GM12878 (cell line): ENCODE results near the gene TANK. TPM values are rescaled to one million over a fixed set of nuclear protein-coding genes. Genes with fewer than 3 reads are reported as not detected.

ENCODE experiments used
- ATAC-seq: fragments of 200-7000 bp; cut with Tn5 transposase; 3 replicates; pipeline ENCODE4 v1.9.1; 2020; ENCODE audit warnings: mild to moderate bottlenecking, moderate library complexity
- BruUV-seq: library from RNA; stranded (reverse); fragments of 400-500 nt; replicated peaks from 2 replicates; lab custom pipeline; 2021; lab: Mats Ljungman, UMichigan
- CTCF ChIA-PET: fragments of 300-600 bp; sonication (Branson Sonifier 250); formaldehyde crosslinking; extraction: SDS; loops from one replicate; lab custom pipeline; 2021; ENCODE audit warnings: inconsistent platforms; lab: Yijun Ruan, JAX
- POLR2A ChIA-PET: fragments of 350-600 bp; formaldehyde crosslinking; extraction: SDS; loops from one replicate; lab custom pipeline; 2021; ENCODE audit warnings: inconsistent platforms; lab: Charles Lee
- RAD21 ChIA-PET: fragments of 300-600 bp; sonication (Branson Sonifier 250); formaldehyde crosslinking; loops from one replicate; lab custom pipeline; 2023; ENCODE audit warnings: antibody characterized with exemption; ENCODE audit not compliant: unreplicated experiment; lab: Charles Lee
- SMC1A ChIA-PET: fragments of 300-600 bp; sonication (Branson Sonifier 250); formaldehyde crosslinking; loops from one replicate; lab custom pipeline; 2023; ENCODE audit not compliant: unreplicated experiment, uncharacterized antibody; lab: Charles Lee
- DNase-seq: peaks from one replicate; pipeline ENCODE4 v3.0.0-alpha.2; 2011; ENCODE audit warnings: low read depth, low spot score
- FAIRE-seq: peaks from 3 replicates; lab custom pipeline; 2011; peaks lifted over from hg19 to GRCh38; lab: Jason Lieb, UNC
- H2AFZ ChIP-seq: 2 replicates; pipeline ENCODE4 v1.6.0; 2011; ENCODE audit warnings: low read depth, low read length, control low read depth; ENCODE audit not compliant: control insufficient read depth
- H3K27ac ChIP-seq: 2 replicates; pipeline ENCODE4 v1.5.1; 2011; ENCODE audit warnings: control low read depth; ENCODE audit not compliant: control insufficient read depth, insufficient read depth
- H3K27me3 ChIP-seq, 2 experiments: replicated peaks in 1 of 2; 2 replicates each; pipeline versions ENCODE4 v1.6.0 to v1.6.1; 2011; ENCODE audit warnings: low read length in 1 of 2; ENCODE audit not compliant: control insufficient read depth in 2 of 2, insufficient read depth in 2 of 2
- H3K36me3 ChIP-seq, 2 experiments: 2 replicates each; pipeline ENCODE4 v1.5.1; 2011; ENCODE audit warnings: low read length in 1 of 2; ENCODE audit not compliant: control insufficient read depth in 2 of 2, insufficient read depth in 2 of 2
- H3K4me1 ChIP-seq: 2 replicates; pipeline ENCODE4 v1.6.1; 2011; ENCODE audit warnings: mild to moderate bottlenecking, low read length, moderate library complexity, mixed read lengths; ENCODE audit not compliant: control insufficient read depth, insufficient read depth
- H3K4me2 ChIP-seq: 2 replicates; pipeline ENCODE4 v1.6.0; 2011; ENCODE audit warnings: control low read depth; ENCODE audit not compliant: control insufficient read depth, insufficient read depth
- H3K4me3 ChIP-seq: fragments of 200-600 bp; sonication (generic); 2 replicates; pipeline ENCODE4 v1.5.1; 2016
- H3K79me2 ChIP-seq: 2 replicates; pipeline ENCODE4 v1.6.0; 2011; ENCODE audit warnings: low read length; ENCODE audit not compliant: control insufficient read depth, insufficient read depth
- H3K9ac ChIP-seq: 2 replicates; pipeline ENCODE4 v1.8.0; 2011; ENCODE audit warnings: low read length, control low read depth, mixed read lengths; ENCODE audit not compliant: control insufficient read depth, insufficient read depth
- H3K9me3 ChIP-seq: replicated peaks from 3 replicates; pipeline ENCODE4 v1.5.1; 2011; ENCODE audit warnings: mild to moderate bottlenecking, low read length; ENCODE audit not compliant: control insufficient read depth, insufficient read depth
- H4K20me1 ChIP-seq: 2 replicates; pipeline ENCODE4 v1.6.0; 2011; ENCODE audit not compliant: control insufficient read depth, insufficient read depth
- BCL11A ChIP-seq: IDR thresholded peaks from 2 replicates; pipeline ENCODE4 v1.6.1; 2011; ENCODE audit warnings: low read depth, low read length
- BMI1 ChIP-seq: fragments of 450-650 bp; IDR thresholded peaks from 2 replicates; pipeline ENCODE4 v1.6.1; 2016; ENCODE audit warnings: mild to moderate bottlenecking, moderate library complexity, borderline replicate concordance
- BRCA1 ChIP-seq: IDR thresholded peaks from 2 replicates; pipeline ENCODE4 v1.6.1; 2011; ENCODE audit warnings: low read depth, low read length, improper control_type of control experiment
- CBFB ChIP-seq: IDR thresholded peaks from 2 replicates; pipeline ENCODE4 v1.6.1; 2016; ENCODE audit warnings: antibody characterized with exemption, low read depth
- CREM ChIP-seq: IDR thresholded peaks from 2 replicates; pipeline ENCODE4 v1.6.1; 2014; ENCODE audit warnings: antibody characterized with exemption, low read depth
- HSF1 ChIP-seq: fragments of 150-350 bp; IDR thresholded peaks from 2 replicates; pipeline ENCODE4 v1.6.1; 2014; ENCODE audit warnings: mild to moderate bottlenecking, low read depth, low read length
- JUNB ChIP-seq: IDR thresholded peaks from 2 replicates; pipeline ENCODE4 v1.6.1; 2016; ENCODE audit warnings: antibody characterized with exemption, mild to moderate bottlenecking
- NFIC ChIP-seq: IDR thresholded peaks from 2 replicates; pipeline ENCODE4 v1.6.1; 2012; ENCODE audit warnings: low read depth, mild to moderate bottlenecking, inconsistent platforms, low read length, moderate library complexity
- NKRF ChIP-seq: fragments of 450-650 bp; conservative IDR thresholded peaks from 2 replicates; pipeline ENCODE4 v1.6.1; 2017; ENCODE audit warnings: mild to moderate bottlenecking, moderate library complexity
- RELB ChIP-seq: fragments of 450-650 bp; IDR thresholded peaks from 2 replicates; pipeline ENCODE4 v1.6.1; 2017; ENCODE audit warnings: low read depth, mild to moderate bottlenecking, moderate library complexity
- RUNX3 ChIP-seq: IDR thresholded peaks from 2 replicates; pipeline ENCODE4 v1.6.1; 2012; ENCODE audit warnings: low read length, inconsistent platforms
- WGBS: methylation state at CpG from one replicate; pipeline ENCODE4 v1.1.6; 2016; ENCODE audit warnings: low lambda C conversion rate; ENCODE audit not compliant: insufficient replicate concordance, insufficient coverage; ENCODE audit errors: missing lambda C conversion rate; 5-methylcytosine and 5-hydroxymethylcytosine counted together
- in situ Hi-C: fragments of 300-500 bp; cut with MboI; formaldehyde crosslinking; loops from 9 replicates; pipeline ENCODE4 v1.14.3; 2018; ENCODE audit warnings: mixed read lengths
- intact Hi-C: fragments of 100-400 bp; cut with micrococcal nuclease; formaldehyde crosslinking; loops from one replicate; pipeline ENCODE4 v1.14.2; 2022; ENCODE audit not compliant: unreplicated experiment
- polyA plus RNA-seq, 11 experiments: library from polyadenylated mRNA; depleted of rRNA in 4 of 11; unstranded in 6 of 11; stranded (reverse) in 5 of 11; fragments of >200 nt; fragmentation: Nextera tagmentation in 4 of 11; fragmentation: Illumina TruSeq in 1 of 11; extraction: Ambion mirVana in 4 of 11; extraction: Trizol in 1 of 11; gene quantifications; 1 replicate in 1 of 11; 2 replicates in 10 of 11; pipeline versions ENCODE4 v1.2.1 to v1.2.3, GENCODE V29; 2011 to 2016; ENCODE audit warnings: inconsistent platforms in 2 of 11, missing spikeins in 2 of 11, low read depth in 1 of 11
- total RNA-seq, 4 experiments: library from RNA; depleted of rRNA in 3 of 4; stranded (reverse); fragments of >200 nt in 3 of 4; fragmentation: Illumina TruSeq in 1 of 4; extraction: Trizol in 1 of 4; gene quantifications; 2 replicates each; pipeline versions ENCODE4 v1.2.1 to v1.2.3, GENCODE V29; 2013 to 2021
- TF ChIP-seq, protein P1 (sequence below): fragments of 450-650 bp; IDR thresholded peaks from 2 replicates; pipeline ENCODE4 v1.6.1; 2016; ENCODE audit warnings: mild to moderate bottlenecking
- TF ChIP-seq, protein P2 (sequence below): IDR thresholded peaks from 2 replicates; pipeline ENCODE4 v1.6.1; 2012; ENCODE audit warnings: low read depth, low read length, improper control_type of control experiment

Gene TANK
- total and polyA plus RNA-seq, 10 of the 15 experiments (the other 5 are each of a cell fraction or from before 2014, with no cell fraction given), result 48.6 to 127 (median 103) TPM

GRCh38 chr2:161139098-161139987 lies 20.9 kb upstream of the TANK start:
- H3K9me3 ChIP-seq, result no peaks in the 10 kb centered on the region; the same call in 1 of the 3 replicates
- DNase-seq (no peak), FAIRE-seq (peak; percentile 44), ATAC-seq (peak; percentile 55)
- no peaks in the 10 kb centered on the region for H3K27me3 ChIP-seq
- H3K27ac ChIP-seq, result peak overlapping the region; percentile 95
- no TSS peak for BruUV-seq
- ChIA-PET POLR2A (interaction anchor here (1.0 to 4.7 kb wide), 14 partner anchors 10 to 104 kb away, joined by 3 to 25 read pairs (median 4); partner anchors contain the start of gene TANK), SMC1A (interaction anchor here (0.9 to 7.4 kb wide), 33 partner anchors 10 to 105 kb away, joined by 3 to 130 read pairs (median 6); no protein-coding TSS in a partner anchor), CTCF (interaction anchor here (0.7 to 2.7 kb wide), 12 partner anchors 24 to 84 kb away, joined by 3 to 11 read pairs (median 3); no protein-coding TSS in a partner anchor), RAD21 (interaction anchor here (0.8 to 6.0 kb wide), 23 partner anchors 19 to 104 kb away, joined by 3 to 71 read pairs (median 4); no protein-coding TSS in a partner anchor)
- 0% methylated on average over 3 of the region's 3 CpGs for WGBS
- no peaks in the 10 kb centered on the region for H4K20me1 ChIP-seq
- in situ Hi-C loops, result no loop called here
- peak overlapping the region; percentile 56 for H3K4me2 ChIP-seq
- no peak overlapping the region for H2AFZ ChIP-seq
- 0 out of 2 replicates have a peak overlapping the region, but pooled peaks have one; percentile 4 for H3K9ac ChIP-seq
- H3K4me1 ChIP-seq, result no peaks in the 10 kb centered on the region
- H3K36me3 ChIP-seq, result no peaks in the 10 kb centered on the region
- H3K4me3 ChIP-seq, result peak overlapping the region; percentile 81
- intact Hi-C loops, result loop anchor here (1.0 to 5.0 kb wide), 3 partner anchors 33 to 62 kb away; no protein-coding TSS in a partner anchor
- H3K79me2 ChIP-seq, result peaks cover 74% of the 10 kb centered on the region
- TF ChIP-seq HSF1 (no peak), RELB (peak; percentile 72), BCL11A (0 out of 2 replicates have a peak, but pooled peaks have one; percentile 31), BMI1 (0 out of 2 replicates have a peak, but pooled peaks have one; percentile 28), BRCA1 (no peak), JUNB (peak; percentile 77), NFIC (peak; percentile 54; the same call in 1 of the 2 replicates), CREM (0 out of 2 replicates have a peak, but pooled peaks have one; percentile 14), RUNX3 (peak; percentile 94), NKRF (0 out of 2 replicates have a peak, but pooled peaks have one; percentile 51), CBFB (peak; percentile 79)
- TF ChIP-seq, protein P1, sequence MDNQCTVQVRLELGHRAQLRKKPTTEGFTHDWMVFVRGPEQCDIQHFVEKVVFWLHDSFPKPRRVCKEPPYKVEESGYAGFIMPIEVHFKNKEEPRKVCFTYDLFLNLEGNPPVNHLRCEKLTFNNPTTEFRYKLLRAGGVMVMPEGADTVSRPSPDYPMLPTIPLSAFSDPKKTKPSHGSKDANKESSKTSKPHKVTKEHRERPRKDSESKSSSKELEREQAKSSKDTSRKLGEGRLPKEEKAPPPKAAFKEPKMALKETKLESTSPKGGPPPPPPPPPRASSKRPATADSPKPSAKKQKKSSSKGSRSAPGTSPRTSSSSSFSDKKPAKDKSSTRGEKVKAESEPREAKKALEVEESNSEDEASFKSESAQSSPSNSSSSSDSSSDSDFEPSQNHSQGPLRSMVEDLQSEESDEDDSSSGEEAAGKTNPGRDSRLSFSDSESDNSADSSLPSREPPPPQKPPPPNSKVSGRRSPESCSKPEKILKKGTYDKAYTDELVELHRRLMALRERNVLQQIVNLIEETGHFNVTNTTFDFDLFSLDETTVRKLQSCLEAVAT, result 0 out of 2 replicates have a peak, but pooled peaks have one; percentile 9
- TF ChIP-seq, protein P2, sequence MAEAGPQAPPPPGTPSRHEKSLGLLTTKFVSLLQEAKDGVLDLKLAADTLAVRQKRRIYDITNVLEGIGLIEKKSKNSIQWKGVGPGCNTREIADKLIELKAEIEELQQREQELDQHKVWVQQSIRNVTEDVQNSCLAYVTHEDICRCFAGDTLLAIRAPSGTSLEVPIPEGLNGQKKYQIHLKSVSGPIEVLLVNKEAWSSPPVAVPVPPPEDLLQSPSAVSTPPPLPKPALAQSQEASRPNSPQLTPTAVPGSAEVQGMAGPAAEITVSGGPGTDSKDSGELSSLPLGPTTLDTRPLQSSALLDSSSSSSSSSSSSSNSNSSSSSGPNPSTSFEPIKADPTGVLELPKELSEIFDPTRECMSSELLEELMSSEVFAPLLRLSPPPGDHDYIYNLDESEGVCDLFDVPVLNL, result no peak
